GM12878 (cell line): ENCODE measurements around the gene DPAGT1.
"Not testable (repeated sequence)": the region's sequence is repeated elsewhere in the genome, so short reads cannot be mapped to it uniquely, and the experiment has no call there.

Experiments used
- FOXM1 ChIP-seq: IDR thresholded peaks from 2 replicates; pipeline ENCODE4 v1.6.1; 2012; ENCODE audit warnings: low read depth, mild to moderate bottlenecking, inconsistent platforms, low read length, moderate library complexity
- NFYB ChIP-seq: IDR thresholded peaks from 2 replicates; pipeline ENCODE4 v1.6.1; 2011; ENCODE audit warnings: low read depth, mild to moderate bottlenecking, low read length, improper control_type of control experiment, moderate library complexity; ENCODE audit not compliant: insufficient read depth
- POLR2AphosphoS2 ChIP-seq: IDR thresholded peaks from 2 replicates; pipeline ENCODE4 v1.6.1; 2011; ENCODE audit warnings: low read depth, mild to moderate bottlenecking, low read length, improper control_type of control experiment, moderate library complexity
- RAD51 ChIP-seq: fragments of 450-650 bp; IDR thresholded peaks from 2 replicates; pipeline ENCODE4 v1.6.1; 2016; ENCODE audit warnings: moderate library complexity, mild to moderate bottlenecking, inconsistent platforms
- RCOR1 ChIP-seq: conservative IDR thresholded peaks from 2 replicates; pipeline ENCODE4 v1.6.1; 2012; ENCODE audit warnings: low read depth, low read length, improper control_type of control experiment
- YY1 ChIP-seq: IDR thresholded peaks from 2 replicates; pipeline ENCODE4 v1.6.1; 2011; ENCODE audit warnings: low read depth, mild to moderate bottlenecking, low read length
- ZZZ3 ChIP-seq: IDR thresholded peaks from 2 replicates; pipeline ENCODE4 v1.6.1; 2011; ENCODE audit warnings: low read depth; ENCODE audit not compliant: control insufficient read depth, insufficient read length
- TF ChIP-seq, protein P1 (sequence below), 3 experiments: IDR thresholded peaks in 2 of 3; conservative IDR thresholded peaks in 1 of 3; 2 replicates each; pipeline ENCODE4 v1.5.1; 2011; ENCODE audit warnings: low read depth in 3 of 3, low read length in 3 of 3, mild to moderate bottlenecking in 3 of 3, control low read depth in 2 of 3, moderate library complexity in 2 of 3, inconsistent platforms in 1 of 3, mixed read lengths in 1 of 3; ENCODE audit not compliant: control insufficient read depth in 2 of 3, insufficient read depth in 1 of 3; ENCODE audit errors: extremely low read depth in 1 of 3

DNA sequence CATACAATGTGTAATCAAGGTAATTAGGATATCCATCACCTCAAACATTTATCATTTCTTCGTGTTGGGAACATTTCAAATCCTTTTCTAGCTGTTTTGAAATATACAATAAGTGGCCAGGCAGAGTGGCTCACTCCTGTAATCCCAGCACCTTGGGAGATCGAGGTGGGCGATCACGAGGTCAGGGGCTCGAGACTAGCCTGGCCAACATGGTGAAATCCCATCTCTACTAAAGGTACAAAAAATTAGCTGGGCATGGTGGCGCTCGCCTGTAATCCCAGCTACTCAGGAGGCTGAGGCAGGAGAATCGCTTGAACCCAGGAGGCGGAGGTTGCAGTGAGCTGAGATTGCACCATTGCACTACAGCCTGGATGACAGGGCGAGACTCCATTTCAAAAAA is 37.6 kb upstream of the DPAGT1 start:
- TF ChIP-seq, protein P1, sequence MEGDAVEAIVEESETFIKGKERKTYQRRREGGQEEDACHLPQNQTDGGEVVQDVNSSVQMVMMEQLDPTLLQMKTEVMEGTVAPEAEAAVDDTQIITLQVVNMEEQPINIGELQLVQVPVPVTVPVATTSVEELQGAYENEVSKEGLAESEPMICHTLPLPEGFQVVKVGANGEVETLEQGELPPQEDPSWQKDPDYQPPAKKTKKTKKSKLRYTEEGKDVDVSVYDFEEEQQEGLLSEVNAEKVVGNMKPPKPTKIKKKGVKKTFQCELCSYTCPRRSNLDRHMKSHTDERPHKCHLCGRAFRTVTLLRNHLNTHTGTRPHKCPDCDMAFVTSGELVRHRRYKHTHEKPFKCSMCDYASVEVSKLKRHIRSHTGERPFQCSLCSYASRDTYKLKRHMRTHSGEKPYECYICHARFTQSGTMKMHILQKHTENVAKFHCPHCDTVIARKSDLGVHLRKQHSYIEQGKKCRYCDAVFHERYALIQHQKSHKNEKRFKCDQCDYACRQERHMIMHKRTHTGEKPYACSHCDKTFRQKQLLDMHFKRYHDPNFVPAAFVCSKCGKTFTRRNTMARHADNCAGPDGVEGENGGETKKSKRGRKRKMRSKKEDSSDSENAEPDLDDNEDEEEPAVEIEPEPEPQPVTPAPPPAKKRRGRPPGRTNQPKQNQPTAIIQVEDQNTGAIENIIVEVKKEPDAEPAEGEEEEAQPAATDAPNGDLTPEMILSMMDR (IDR thresholded peaks at IDR 0.05 in 2 of 3, conservative IDR thresholded peaks at IDR 0.05 in 1 of 3; ENCODE audit: control insufficient read depth in 2 of 3, extremely low read depth in 1 of 3, insufficient read depth in 1 of 3, low read depth in 3 of 3, low read length in 3 of 3): not testable (repeated sequence)
- TF ChIP-seq RCOR1, ZZZ3, FOXM1, RAD51, POLR2AphosphoS2, YY1, NFYB: not testable (repeated sequence)
